A549 (cell line): ENCODE results near the gene ATP1B3. TPM values are rescaled to one million over a fixed set of nuclear protein-coding genes. Genes with fewer than 3 reads are reported as not detected.

Source experiments
- ATAC-seq, 2 experiments: fragments of 200-7000 bp in 1 of 2; fragments of >200 bp in 1 of 2; cut with Nextera tagmentation in 1 of 2; cut with Tn5 transposase in 1 of 2; 3 replicates each; pipeline versions ENCODE4 v1.8.0 to v1.9.1; 2018 to 2020; ENCODE audit warnings: mild to moderate bottlenecking in 1 of 2, moderate library complexity in 1 of 2
- CTCF ChIA-PET: fragments of 300-600 bp; sonication (Branson Sonifier 250); formaldehyde crosslinking; extraction: SDS; loops from one replicate; lab custom pipeline; 2021; ENCODE audit warnings: antibody characterized with exemption, inconsistent platforms; lab: Yijun Ruan, JAX
- POLR2A ChIA-PET: fragments of 350-600 bp; formaldehyde crosslinking; extraction: SDS; loops from one replicate; lab custom pipeline; 2021; ENCODE audit warnings: antibody characterized with exemption, inconsistent platforms; lab: Yijun Ruan, JAX
- DNase-seq, 2 experiments: peaks; one replicate each; pipeline versions ENCODE4 v3.0.0 to v3.0.0-alpha.2; 2011 to 2016; ENCODE audit warnings: low read depth in 1 of 2, low spot score in 1 of 2
- FAIRE-seq: peaks from 2 replicates; lab custom pipeline; 2011; peaks lifted over from hg19 to GRCh38; lab: Jason Lieb, UNC
- H3K27ac ChIP-seq, 2 experiments: fragments of >200 bp; sonication (Bioruptor Twin); formaldehyde crosslinking; 3 replicates each; pipeline ENCODE4 v1.5.1; 2016 to 2017
- H3K4me1 ChIP-seq: fragments of >200 bp; sonication (Bioruptor Twin); formaldehyde crosslinking; 3 replicates; pipeline ENCODE4 v1.6.1; 2016
- H3K4me2 ChIP-seq: fragments of >200 bp; sonication (Bioruptor Twin); formaldehyde crosslinking; 3 replicates; pipeline ENCODE4 v1.6.1; 2016
- H3K4me3 ChIP-seq: fragments of >200 bp; sonication (Bioruptor Twin); formaldehyde crosslinking; 3 replicates; pipeline ENCODE4 v1.5.1; 2016
- H3K9me3 ChIP-seq: fragments of >200 bp; sonication (Bioruptor Twin); formaldehyde crosslinking; 3 replicates; pipeline ENCODE4 v1.6.1; 2016
- BHLHE40 ChIP-seq: IDR thresholded peaks from 2 replicates; pipeline ENCODE4 v1.6.1; 2012; ENCODE audit warnings: low read depth, low read length, inconsistent platforms
- CBX2 ChIP-seq: fragments of 200-600 bp; sonication (generic); IDR thresholded peaks from 2 replicates; pipeline ENCODE4 v1.6.1; 2016; ENCODE audit warnings: low read depth, mild to moderate bottlenecking, borderline replicate concordance
- CEBPB ChIP-seq, 2 experiments: fragments of >200 bp in 1 of 2; sonication (Bioruptor Twin) in 1 of 2; formaldehyde crosslinking in 1 of 2; IDR thresholded peaks; 2 replicates each; pipeline ENCODE4 v1.6.1; 2012 to 2016
- CHD2 ChIP-seq: fragments of 150-350 bp; IDR thresholded peaks from 2 replicates; pipeline ENCODE4 v1.6.1; 2014; ENCODE audit warnings: low read length; ENCODE audit not compliant: partially characterized antibody
- EHF ChIP-seq: fragments of 250-450 bp; sonication (Bioruptor Pico); IDR thresholded peaks from 2 replicates; pipeline ENCODE4 v1.5.0; 2020; ENCODE audit warnings: mild to moderate bottlenecking
- ELK1 ChIP-seq: fragments of 150-350 bp; IDR thresholded peaks from 2 replicates; pipeline ENCODE4 v1.6.1; 2014; ENCODE audit warnings: low read depth, mild to moderate bottlenecking, low read length
- ESRRA ChIP-seq: fragments of 150-350 bp; IDR thresholded peaks from 2 replicates; pipeline ENCODE4 v1.6.1; 2014; ENCODE audit warnings: mild to moderate bottlenecking, low read length, borderline replicate concordance
- FOSB ChIP-seq: fragments of 250-450 bp; sonication (Bioruptor Pico); IDR thresholded peaks from 2 replicates; pipeline ENCODE4 v1.5.0; 2020; ENCODE audit warnings: mild to moderate bottlenecking, moderate library complexity
- GATA3 ChIP-seq: IDR thresholded peaks from 2 replicates; pipeline ENCODE4 v1.6.1; 2012; ENCODE audit warnings: borderline replicate concordance
- HEYL ChIP-seq: fragments of 250-450 bp; sonication (Bioruptor Pico); IDR thresholded peaks from 2 replicates; pipeline ENCODE4 v1.8.0; 2021; ENCODE audit warnings: mild to moderate bottlenecking, moderate library complexity
- HOXB5 ChIP-seq: fragments of 250-450 bp; sonication (Bioruptor Pico); IDR thresholded peaks from 2 replicates; pipeline ENCODE4 v1.5.0; 2020; ENCODE audit warnings: mild to moderate bottlenecking, moderate library complexity
- MAFK ChIP-seq: fragments of 450-650 bp; IDR thresholded peaks from 2 replicates; pipeline ENCODE4 v1.6.1; 2014; ENCODE audit not compliant: partially characterized antibody
- MAX ChIP-seq: IDR thresholded peaks from 2 replicates; pipeline ENCODE4 v1.6.1; 2012
- MAZ ChIP-seq: fragments of 150-350 bp; IDR thresholded peaks from 2 replicates; pipeline ENCODE4 v1.6.1; 2014; ENCODE audit warnings: antibody characterized with exemption, low read depth, low read length, borderline replicate concordance
- NFE2L2 ChIP-seq: fragments of 150-350 bp; conservative IDR thresholded peaks from 2 replicates; pipeline ENCODE4 v1.6.1; 2014; ENCODE audit warnings: low read length
- PHF8 ChIP-seq: fragments of 200-600 bp; sonication (generic); IDR thresholded peaks from 2 replicates; pipeline ENCODE4 v1.6.1; 2016; ENCODE audit warnings: low read depth, mild to moderate bottlenecking, antibody characterized with exemption, moderate library complexity, borderline replicate concordance
- RCOR1 ChIP-seq: fragments of 150-350 bp; IDR thresholded peaks from 2 replicates; pipeline ENCODE4 v1.6.1; 2014; ENCODE audit warnings: antibody characterized with exemption, low read length, low read depth
- REST ChIP-seq: fragments of 200-600 bp; sonication (generic); IDR thresholded peaks from 2 replicates; pipeline ENCODE4 v1.6.1; 2016; ENCODE audit warnings: antibody characterized with exemption, mild to moderate bottlenecking, moderate library complexity
- SMC3 ChIP-seq: fragments of >200 bp; sonication (Bioruptor Twin); formaldehyde crosslinking; IDR thresholded peaks from 3 replicates; pipeline ENCODE4 v1.6.1; 2018; ENCODE audit warnings: inconsistent platforms
- TP53 ChIP-seq: fragments of 250-450 bp; sonication (Bioruptor Pico); IDR thresholded peaks from 2 replicates; pipeline ENCODE4 v1.5.0; 2021; ENCODE audit warnings: mild to moderate bottlenecking, moderate library complexity
- ZFP36 ChIP-seq: fragments of 450-650 bp; IDR thresholded peaks from 2 replicates; pipeline ENCODE4 v1.6.1; 2014; ENCODE audit warnings: borderline replicate concordance; ENCODE audit not compliant: partially characterized antibody
- ZNF302 ChIP-seq: fragments of 250-450 bp; sonication (Bioruptor Pico); IDR thresholded peaks from 2 replicates; pipeline ENCODE4 v1.9.0; 2021; ENCODE audit warnings: inconsistent platforms, mild to moderate bottlenecking, moderate library complexity
- WGBS: methylation state at CpG from one replicate; pipeline ENCODE4 v1.1.6; 2017; ENCODE audit errors: missing lambda C conversion rate; 5-methylcytosine and 5-hydroxymethylcytosine counted together
- polyA plus RNA-seq, 4 experiments: library from polyadenylated mRNA; depleted of rRNA in 3 of 4; stranded (reverse); fragments of >200 nt; fragmentation: RNase III in 1 of 4; extraction: RNeasy Plus Mini Kit Qiagen cat#74134 plus additional on column Dnase treatment in 1 of 4; gene quantifications; 2 replicates in 3 of 4; 3 replicates in 1 of 4; pipeline ENCODE4 v1.2.3, GENCODE V29; 2011 to 2017
- TF ChIP-seq, protein P1 (sequence below): fragments of >200 bp; sonication (Bioruptor Twin); formaldehyde crosslinking; IDR thresholded peaks from 2 replicates; pipeline ENCODE4 v1.6.1; 2016
- TF ChIP-seq, protein P2 (sequence below): fragments of 250-450 bp; sonication (Bioruptor Pico); IDR thresholded peaks from 2 replicates; pipeline ENCODE4 v1.5.0; 2021; ENCODE audit warnings: mild to moderate bottlenecking, moderate library complexity, borderline replicate concordance
- TF ChIP-seq, protein P3 (sequence below): fragments of >200 bp; sonication (Bioruptor Twin); formaldehyde crosslinking; IDR thresholded peaks from 3 replicates; pipeline ENCODE4 v1.6.1; 2016

ATP1B3 gene
- polyA plus RNA-seq, 2 of the 4 experiments (the other 2 are of a cell fraction), result 230 to 306 TPM

- POLR2A ChIA-PET, result no interaction called here
- no peak overlapping the region for H3K4me3 ChIP-seq
- H3K4me1 ChIP-seq, result peaks cover 11% of the 10 kb centered on the region
- no peak overlapping the region for H3K4me2 ChIP-seq
- DNase-seq, result no peak
- TF ChIP-seq MAFK (no peak), ZNF302 (CRISPR knock-in tag) (no peak)
- TF ChIP-seq, all 56 proteins: peak for 0
- H3K9me3 ChIP-seq, result no peaks in the 10 kb centered on the region
- no peak overlapping the region for H3K27ac ChIP-seq
- no peak for ATAC-seq
- FAIRE-seq, result no peak
- WGBS, result 82% methylated on average over 3 of the region's 3 CpGs
- CTCF ChIA-PET, result interaction anchor here (2.4 kb wide), 1 partner anchor 319 kb away, joined by 5 read pairs; no protein-coding TSS in a partner anchor
Measured at GRCh38 chr3:141960731-141961130, 84.3 kb downstream of the ATP1B3 start.

DNA sequence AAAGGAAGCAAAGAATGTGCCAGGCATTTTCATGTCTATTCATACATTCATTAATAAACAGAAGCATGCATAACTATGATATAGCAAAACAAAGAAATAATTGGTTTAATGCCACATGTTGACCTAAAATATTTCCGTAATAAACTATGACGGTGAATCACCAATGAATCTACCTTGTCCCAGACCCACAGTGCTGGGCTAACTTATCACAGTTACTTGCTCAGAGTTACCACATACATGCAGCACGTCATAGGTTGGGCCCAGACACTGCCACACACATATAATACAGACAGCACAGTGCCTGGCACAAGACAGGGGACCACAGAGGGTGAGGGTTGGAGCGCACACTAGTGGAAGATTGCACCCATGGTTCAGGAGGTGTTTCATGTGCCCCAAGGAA is 86.9 kb downstream of the ATP1B3 start:
- Histone ChIP-seq H3K4me3 (no peak overlapping the region), H3K4me1 (peaks cover 11% of the 10 kb centered on the region), H3K9me3 (no peaks in the 10 kb centered on the region), H3K4me2 (no peak overlapping the region), H3K27ac (no peak overlapping the region)
- DNase-seq (no peak), FAIRE-seq (no peak), ATAC-seq (no peak)
- WGBS, result 82% methylated on average over 4 of the region's 4 CpGs
- ChIA-PET POLR2A (no interaction called here), CTCF (interaction anchor here (0.6 to 2.3 kb wide), 7 partner anchors 9 to 64 kb away, joined by 3 to 16 read pairs (median 3); no protein-coding TSS in a partner anchor)
- TF ChIP-seq SMC3, result no peak
- no peak for TF ChIP-seq RCOR1
- no peak for TF ChIP-seq MAZ
- TF ChIP-seq, protein P1, sequence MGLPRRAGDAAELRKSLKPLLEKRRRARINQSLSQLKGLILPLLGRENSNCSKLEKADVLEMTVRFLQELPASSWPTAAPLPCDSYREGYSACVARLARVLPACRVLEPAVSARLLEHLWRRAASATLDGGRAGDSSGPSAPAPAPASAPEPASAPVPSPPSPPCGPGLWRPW, result no peak
- no peak for TF ChIP-seq BHLHE40
- TF ChIP-seq CHD2, result no peak
- no peak for TF ChIP-seq HEYL (CRISPR knock-in tag)
- no peak for TF ChIP-seq HOXB5 (CRISPR knock-in tag)
- TF ChIP-seq ESRRA, result no peak

DNA sequence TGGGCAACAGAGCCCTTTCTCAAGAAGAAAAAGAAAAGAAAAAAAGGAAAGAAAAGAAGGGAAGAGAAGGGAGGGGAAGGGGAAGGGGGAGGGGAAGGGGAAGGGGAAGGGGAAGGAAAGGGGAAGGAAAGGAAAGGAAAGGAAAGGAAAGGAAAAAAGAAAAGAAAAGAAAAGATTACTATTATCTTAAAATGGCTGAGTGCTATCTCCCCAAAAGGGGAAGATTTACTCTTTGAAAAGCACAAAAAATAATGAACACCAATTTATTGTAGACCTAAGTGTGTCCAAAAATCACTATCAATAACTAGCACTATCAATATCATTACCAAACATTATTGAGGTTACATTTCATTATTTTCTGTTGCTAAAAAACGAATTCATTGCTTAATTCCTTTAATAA is 89.0 kb downstream of the ATP1B3 start:
- no peak for ATAC-seq
- FAIRE-seq, result no peak
- ChIA-PET POLR2A (interaction anchor here (0.7 kb wide), 1 partner anchor 13 kb away, joined by 4 read pairs; no protein-coding TSS in a partner anchor), CTCF (interaction anchor here (0.5 to 1.0 kb wide), 2 partner anchors 8 to 1679 kb away, joined by 3 read pairs; no protein-coding TSS in a partner anchor)
- Histone ChIP-seq H3K4me1 (no peaks in the 10 kb centered on the region), H3K9me3 (no peaks in the 10 kb centered on the region), H3K4me3 (no peak overlapping the region), H3K27ac (no peak overlapping the region), H3K4me2 (no peak overlapping the region)
- no peak for DNase-seq
- 27% methylated on average over 1 of the region's 1 CpG for WGBS
- TF ChIP-seq HEYL (CRISPR knock-in tag) (no peak), GATA3 (no peak), CEBPB (IDR thresholded peaks at IDR 0.05) (no peak), CBX2 (no peak), PHF8 (no peak), TP53 (no peak), MAFK (no peak), FOSB (no peak), EHF (CRISPR knock-in tag) (no peak), REST (no peak), MAX (no peak), ZFP36 (no peak), ELK1 (no peak), NFE2L2 (no peak)
- TF ChIP-seq, protein P2, sequence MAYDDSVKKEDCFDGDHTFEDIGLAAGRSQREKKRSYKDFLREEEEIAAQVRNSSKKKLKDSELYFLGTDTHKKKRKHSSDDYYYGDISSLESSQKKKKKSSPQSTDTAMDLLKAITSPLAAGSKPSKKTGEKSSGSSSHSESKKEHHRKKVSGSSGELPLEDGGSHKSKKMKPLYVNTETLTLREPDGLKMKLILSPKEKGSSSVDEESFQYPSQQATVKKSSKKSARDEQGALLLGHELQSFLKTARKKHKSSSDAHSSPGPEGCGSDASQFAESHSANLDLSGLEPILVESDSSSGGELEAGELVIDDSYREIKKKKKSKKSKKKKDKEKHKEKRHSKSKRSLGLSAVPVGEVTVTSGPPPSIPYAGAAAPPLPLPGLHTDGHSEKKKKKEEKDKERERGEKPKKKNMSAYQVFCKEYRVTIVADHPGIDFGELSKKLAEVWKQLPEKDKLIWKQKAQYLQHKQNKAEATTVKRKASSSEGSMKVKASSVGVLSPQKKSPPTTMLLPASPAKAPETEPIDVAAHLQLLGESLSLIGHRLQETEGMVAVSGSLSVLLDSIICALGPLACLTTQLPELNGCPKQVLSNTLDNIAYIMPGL (CRISPR knock-in tag), result no peak
- TF ChIP-seq, protein P3, sequence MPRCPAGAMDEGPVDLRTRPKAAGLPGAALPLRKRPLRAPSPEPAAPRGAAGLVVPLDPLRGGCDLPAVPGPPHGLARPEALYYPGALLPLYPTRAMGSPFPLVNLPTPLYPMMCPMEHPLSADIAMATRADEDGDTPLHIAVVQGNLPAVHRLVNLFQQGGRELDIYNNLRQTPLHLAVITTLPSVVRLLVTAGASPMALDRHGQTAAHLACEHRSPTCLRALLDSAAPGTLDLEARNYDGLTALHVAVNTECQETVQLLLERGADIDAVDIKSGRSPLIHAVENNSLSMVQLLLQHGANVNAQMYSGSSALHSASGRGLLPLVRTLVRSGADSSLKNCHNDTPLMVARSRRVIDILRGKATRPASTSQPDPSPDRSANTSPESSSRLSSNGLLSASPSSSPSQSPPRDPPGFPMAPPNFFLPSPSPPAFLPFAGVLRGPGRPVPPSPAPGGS, result no peak
